Measurements from ENCODE around the gene VPS72.
"Not testable (repeated sequence)": the region's sequence is repeated elsewhere in the genome, so short reads cannot be mapped to it uniquely, and the experiment has no call there.

Gene VPS72

DNA sequence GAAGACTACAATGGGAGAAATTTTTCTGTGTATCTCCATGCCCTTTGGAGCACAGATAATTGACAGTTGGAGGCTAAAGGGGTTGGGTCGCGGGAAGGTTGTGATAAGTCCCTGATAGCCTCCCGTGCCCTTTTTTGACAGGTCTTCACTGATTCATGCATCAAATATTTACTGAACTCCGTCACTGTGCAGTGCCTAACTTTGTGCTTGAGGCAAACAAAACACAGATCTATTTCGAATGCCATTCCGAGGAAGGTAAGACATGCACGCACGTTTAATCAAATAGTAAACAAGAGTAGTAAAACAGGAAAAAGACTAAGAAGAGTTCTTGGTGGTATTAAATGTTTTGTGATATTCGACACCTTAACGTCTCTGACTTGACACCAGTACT lies 7.9 kb upstream of the VPS72 start:
- in situ Hi-C loops (cut with HindIII; ENCODE audit: low sequenced_read_pairs), result no loop called here
- TF ChIP-seq, protein P1, sequence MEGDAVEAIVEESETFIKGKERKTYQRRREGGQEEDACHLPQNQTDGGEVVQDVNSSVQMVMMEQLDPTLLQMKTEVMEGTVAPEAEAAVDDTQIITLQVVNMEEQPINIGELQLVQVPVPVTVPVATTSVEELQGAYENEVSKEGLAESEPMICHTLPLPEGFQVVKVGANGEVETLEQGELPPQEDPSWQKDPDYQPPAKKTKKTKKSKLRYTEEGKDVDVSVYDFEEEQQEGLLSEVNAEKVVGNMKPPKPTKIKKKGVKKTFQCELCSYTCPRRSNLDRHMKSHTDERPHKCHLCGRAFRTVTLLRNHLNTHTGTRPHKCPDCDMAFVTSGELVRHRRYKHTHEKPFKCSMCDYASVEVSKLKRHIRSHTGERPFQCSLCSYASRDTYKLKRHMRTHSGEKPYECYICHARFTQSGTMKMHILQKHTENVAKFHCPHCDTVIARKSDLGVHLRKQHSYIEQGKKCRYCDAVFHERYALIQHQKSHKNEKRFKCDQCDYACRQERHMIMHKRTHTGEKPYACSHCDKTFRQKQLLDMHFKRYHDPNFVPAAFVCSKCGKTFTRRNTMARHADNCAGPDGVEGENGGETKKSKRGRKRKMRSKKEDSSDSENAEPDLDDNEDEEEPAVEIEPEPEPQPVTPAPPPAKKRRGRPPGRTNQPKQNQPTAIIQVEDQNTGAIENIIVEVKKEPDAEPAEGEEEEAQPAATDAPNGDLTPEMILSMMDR (IDR thresholded peaks at IDR 0.05; ENCODE audit: low read depth, low read length, missing control alignments), result no peak
- peak overlapping the region; percentile 100 for H3K4me3 ChIP-seq (ENCODE audit: low read depth, low read length)
- DNase-seq (ENCODE audit: low read depth), result no peak

DNA sequence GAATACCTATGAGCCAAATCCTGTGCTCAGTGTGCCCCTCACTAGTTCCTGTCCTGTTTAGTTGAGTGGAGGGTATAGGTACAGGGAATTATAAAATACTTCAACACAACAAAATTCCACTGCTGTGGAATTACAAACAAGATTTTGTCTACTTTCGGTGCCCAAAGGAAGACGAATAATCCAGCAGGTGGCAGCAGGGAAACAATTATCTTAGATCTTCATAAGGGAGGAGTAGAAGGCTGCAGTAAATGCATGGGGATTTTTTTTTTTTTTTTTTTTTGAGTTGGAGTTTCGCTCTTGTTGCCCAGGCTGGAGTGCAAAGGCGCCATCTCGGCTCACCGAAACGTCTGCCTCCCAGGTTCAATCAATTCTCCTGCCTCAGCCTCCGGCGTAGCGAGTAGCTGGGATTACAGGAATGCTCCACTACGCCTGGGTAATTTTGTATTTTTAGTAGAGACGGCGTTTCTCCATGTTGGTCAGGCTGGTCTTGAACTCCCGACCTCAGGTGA lies 6.3 kb upstream of the VPS72 start:
- in situ Hi-C loops (cut with HindIII; ENCODE audit: low sequenced_read_pairs), result no loop called here
- DNase-seq (ENCODE audit: low read depth), result peak; percentile 81
- TF ChIP-seq, protein P1 (IDR thresholded peaks at IDR 0.05; ENCODE audit: low read depth, low read length, missing control alignments), result peak; percentile 64
- no peak overlapping the region for H3K4me3 ChIP-seq (ENCODE audit: low read depth, low read length)

DNA sequence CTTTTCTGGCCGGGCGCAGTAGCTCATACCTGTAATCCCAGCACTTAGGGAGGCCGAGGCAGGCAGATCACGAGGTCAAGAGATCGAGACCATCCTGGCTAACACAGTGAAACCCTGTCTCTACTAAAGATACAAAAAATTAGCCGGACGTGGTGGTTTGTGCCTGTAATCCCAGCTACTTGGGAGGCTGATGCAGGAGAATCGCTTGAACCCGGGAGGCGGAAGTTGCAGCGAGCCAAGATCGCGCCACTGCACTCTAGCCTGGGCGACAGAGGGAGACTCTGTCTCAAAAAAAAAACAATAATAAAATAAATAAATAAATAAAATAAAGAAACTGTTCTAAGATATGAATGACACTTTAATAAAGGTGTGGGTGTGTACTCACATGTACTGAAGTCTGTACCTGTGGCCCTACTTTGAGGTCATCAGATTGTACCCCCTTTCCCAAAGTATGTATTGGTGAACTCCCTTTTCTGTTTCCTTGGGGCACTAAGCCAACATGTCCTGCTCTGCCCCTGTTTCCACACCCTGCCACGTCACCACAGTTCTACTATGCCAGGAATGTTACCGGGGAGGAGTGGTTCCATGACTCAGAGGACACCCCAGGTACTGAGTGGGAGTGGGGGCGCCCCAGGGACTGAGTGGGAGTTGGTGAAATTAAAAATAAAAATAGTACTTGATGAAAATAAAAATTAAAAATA lies 5.0 kb upstream of the VPS72 start:
- in situ Hi-C loops (cut with HindIII; ENCODE audit: low sequenced_read_pairs); H3K4me3 ChIP-seq (ENCODE audit: low read depth, low read length): not testable (repeated sequence)
- peak; percentile 66 for DNase-seq (ENCODE audit: low read depth)

DNA sequence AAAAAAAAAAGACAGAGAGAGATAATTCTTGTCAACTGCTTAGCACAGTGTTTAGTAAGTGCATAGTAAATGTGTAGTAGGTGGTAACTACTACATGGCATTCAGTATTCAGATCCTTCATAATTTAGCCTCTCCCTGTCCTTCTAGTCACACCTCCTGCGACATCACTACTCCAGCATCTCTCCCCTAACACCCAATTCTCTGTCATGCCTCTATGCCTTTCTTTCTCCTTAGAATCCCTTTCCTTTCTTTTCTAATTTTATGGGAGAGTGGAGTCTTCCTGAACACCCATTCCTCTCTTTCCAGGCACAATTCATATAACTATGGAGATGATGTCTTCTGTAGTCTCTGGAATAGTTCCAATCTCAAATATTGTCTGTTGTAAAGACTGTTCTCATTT lies 3.9 kb upstream of the VPS72 start:
- H3K4me3 ChIP-seq (ENCODE audit: low read depth, low read length), result no peak overlapping the region
- DNase-seq (ENCODE audit: low read depth), result no peak
- TF ChIP-seq, protein P1 (IDR thresholded peaks at IDR 0.05; ENCODE audit: low read depth, low read length, missing control alignments), result no peak
- in situ Hi-C loops (cut with HindIII; ENCODE audit: low sequenced_read_pairs), result no loop called here

DNA sequence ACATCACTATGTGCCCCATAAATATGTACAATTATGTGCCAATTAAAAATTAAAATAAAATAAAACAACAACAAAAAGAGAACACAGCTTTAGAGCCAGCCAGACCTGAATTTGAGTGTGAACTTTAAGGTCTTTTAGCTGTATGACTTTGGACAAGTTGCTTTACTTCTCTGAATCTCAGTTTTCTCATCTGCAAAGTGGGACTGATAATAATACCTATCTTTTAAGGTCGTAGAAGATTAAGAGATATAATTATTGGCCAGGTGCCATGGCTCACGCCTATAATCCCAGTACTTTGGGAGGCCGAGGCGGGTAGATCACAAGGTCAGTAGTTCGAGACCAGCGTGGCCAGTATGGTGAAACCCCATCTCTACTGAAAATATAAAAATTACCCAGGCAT lies 3.3 kb upstream of the VPS72 start:
- TF ChIP-seq, protein P1 (IDR thresholded peaks at IDR 0.05; ENCODE audit: low read depth, low read length, missing control alignments), result no peak
- DNase-seq (ENCODE audit: low read depth), result no peak
- in situ Hi-C loops (cut with HindIII; ENCODE audit: low sequenced_read_pairs), result no loop called here
- no peak overlapping the region for H3K4me3 ChIP-seq (ENCODE audit: low read depth, low read length)

DNA sequence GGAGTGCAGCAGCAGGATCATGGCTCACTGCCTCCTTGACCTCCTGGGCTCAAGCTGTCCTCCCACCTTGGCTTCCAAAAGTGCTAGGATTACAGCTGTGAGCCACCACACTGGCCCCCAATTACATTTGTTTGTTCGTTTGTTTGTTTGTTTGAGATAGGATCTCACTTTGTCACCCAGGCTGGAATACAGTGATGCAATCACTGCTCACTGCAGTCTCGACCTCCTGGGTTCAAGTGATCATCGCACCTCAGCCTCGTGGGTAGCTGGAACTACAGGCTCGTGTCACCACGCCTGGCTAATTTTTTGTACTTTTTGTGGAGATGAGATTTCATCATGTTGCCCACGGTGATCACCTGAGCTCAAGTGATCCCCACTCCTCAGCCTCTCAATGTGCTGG lies 2.0 kb upstream of the VPS72 start:
- TF ChIP-seq, protein P1 (IDR thresholded peaks at IDR 0.05; ENCODE audit: low read depth, low read length, missing control alignments), result no peak
- no peak overlapping the region for H3K4me3 ChIP-seq (ENCODE audit: low read depth, low read length)
- DNase-seq (ENCODE audit: low read depth), result no peak
- in situ Hi-C loops (cut with HindIII; ENCODE audit: low sequenced_read_pairs), result no loop called here

DNA sequence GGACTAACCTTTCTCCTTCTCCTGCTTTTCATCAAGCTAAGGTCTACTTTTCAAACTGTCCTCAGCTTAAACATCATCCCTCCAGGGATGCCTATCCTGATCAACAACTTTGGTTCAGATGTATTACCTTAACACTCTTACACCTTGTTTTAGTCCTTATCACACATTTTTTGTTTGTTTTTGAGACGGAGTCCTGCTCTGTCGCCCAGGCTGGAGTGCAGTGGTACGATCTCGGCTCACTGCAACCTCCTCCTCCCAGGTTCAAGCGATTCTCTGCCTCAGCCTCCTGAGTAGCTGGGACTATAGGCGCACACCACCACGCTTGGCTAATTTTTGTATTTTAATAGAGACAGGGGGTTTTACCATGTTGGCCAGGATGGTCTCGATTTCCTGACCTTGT lies 1.3 kb downstream of the VPS72 start:
- in situ Hi-C loops (cut with HindIII; ENCODE audit: low sequenced_read_pairs); DNase-seq (ENCODE audit: low read depth): not testable (repeated sequence)
- peak overlapping the region; percentile 91 for H3K4me3 ChIP-seq (ENCODE audit: low read depth, low read length)

All from astrocyte of the cerebellum (primary cell).